SU-DHL-6 (cell line): Measurements from ENCODE around the gene POC1A.

Experiments used
- CTCF ChIP-seq: fragments of 200-600 bp; sonication (generic); IDR thresholded peaks from one replicate; pipeline ENCODE4 v1.5.1; 2017; ENCODE audit warnings: antibody characterized with exemption, mild to moderate bottlenecking, low read length, moderate library complexity; ENCODE audit not compliant: insufficient read depth, poor library complexity, severe bottlenecking
- EZH2phosphoT487 ChIP-seq: fragments of 200-600 bp; sonication (generic), shearing (Covaris generic); conservative IDR thresholded peaks from 2 replicates; pipeline ENCODE4 v1.6.1; 2018; ENCODE audit warnings: mild to moderate bottlenecking, antibody characterized with exemption, low read length, moderate library complexity, mixed read lengths

- TF ChIP-seq CTCF (no peak), EZH2phosphoT487 (no peak)
These were observed 24.3 kb upstream of the POC1A start for GRCh38 chr3:52178537-52178936.
